H9 (cell line): ENCODE results near the gene PKP3. TPM values are rescaled to one million over a fixed set of nuclear protein-coding genes. Genes with fewer than 3 reads are reported as not detected.

Source experiments
- DNase-seq: peaks from one replicate; pipeline ENCODE4 v3.0.0-alpha.2; 2017
- H2AFZ ChIP-seq: one replicate; pipeline ENCODE4 v1.6.1; 2013; ENCODE audit warnings: mild to moderate bottlenecking, low read length, control low read depth, moderate library complexity
- H2AK5ac ChIP-seq: 2 replicates; pipeline ENCODE4 v1.6.1; 2013; ENCODE audit warnings: low read length, control low read depth, mixed read lengths; ENCODE audit not compliant: insufficient read length
- H2BK120ac ChIP-seq: one replicate; pipeline ENCODE4 v1.6.1; 2013; ENCODE audit warnings: low read depth, mild to moderate bottlenecking, low read length, control low read depth, inconsistent platforms; ENCODE audit not compliant: poor library complexity, severe bottlenecking
- H2BK12ac ChIP-seq: 2 replicates; pipeline ENCODE4 v1.6.1; 2013; ENCODE audit warnings: low read length, control low read depth, mixed read lengths, low read depth; ENCODE audit not compliant: insufficient read length
- H2BK15ac ChIP-seq: 2 replicates; pipeline ENCODE4 v1.6.1; 2013; ENCODE audit warnings: low read depth, low read length, control low read depth
- H2BK20ac ChIP-seq: one replicate; pipeline ENCODE4 v1.6.1; 2013; ENCODE audit warnings: low read depth, mild to moderate bottlenecking, low read length, control low read depth, inconsistent platforms; ENCODE audit not compliant: poor library complexity, severe bottlenecking
- H2BK5ac ChIP-seq: 2 replicates; pipeline ENCODE4 v1.6.1; 2013; ENCODE audit warnings: low read length, control low read depth, mixed read lengths; ENCODE audit not compliant: insufficient read length
- H3K14ac ChIP-seq: 2 replicates; pipeline ENCODE4 v1.6.1; 2013; ENCODE audit warnings: low read length, control low read depth; ENCODE audit not compliant: insufficient read depth
- H3K18ac ChIP-seq: 2 replicates; pipeline ENCODE4 v1.6.1; 2013; ENCODE audit warnings: low read depth, mild to moderate bottlenecking, mixed read lengths, low read length, control low read depth; ENCODE audit not compliant: insufficient read length
- H3K23ac ChIP-seq: 2 replicates; pipeline ENCODE4 v1.6.1; 2013; ENCODE audit warnings: low read length, control low read depth, mixed read lengths, low read depth; ENCODE audit not compliant: insufficient read length
- H3K23me2 ChIP-seq: 2 replicates; pipeline ENCODE4 v1.6.1; 2013; ENCODE audit warnings: low read depth, mild to moderate bottlenecking, mixed read lengths, low read length, control low read depth; ENCODE audit not compliant: insufficient read length, poor library complexity, severe bottlenecking
- H3K27ac ChIP-seq: 2 replicates; pipeline ENCODE4 v1.5.1; 2013; ENCODE audit warnings: low read length, control low read depth, mixed read lengths, low read depth; ENCODE audit not compliant: insufficient read length
- H3K27me3 ChIP-seq: 2 replicates; pipeline ENCODE4 v1.6.1; 2013; ENCODE audit warnings: low read length, control low read depth, inconsistent platforms; ENCODE audit not compliant: insufficient read depth
- H3K4ac ChIP-seq: 2 replicates; pipeline ENCODE4 v1.6.1; 2013; ENCODE audit warnings: low read depth, mild to moderate bottlenecking, control low read depth, inconsistent platforms, low read length, moderate library complexity
- H3K4me1 ChIP-seq: 2 replicates; pipeline ENCODE4 v1.6.1; 2013; ENCODE audit warnings: low read length, control low read depth, inconsistent platforms; ENCODE audit not compliant: insufficient read depth
- H3K4me2 ChIP-seq: 2 replicates; pipeline ENCODE4 v1.6.1; 2013; ENCODE audit warnings: low read length, control low read depth, mixed read lengths; ENCODE audit not compliant: insufficient read length, insufficient read depth
- H3K56ac ChIP-seq: 2 replicates; pipeline ENCODE4 v1.6.1; 2013; ENCODE audit warnings: low read depth, mild to moderate bottlenecking, mixed read lengths, low read length, control low read depth; ENCODE audit not compliant: insufficient read length
- H3K79me1 ChIP-seq: 2 replicates; pipeline ENCODE4 v1.6.1; 2013; ENCODE audit warnings: low read depth, mild to moderate bottlenecking, moderate library complexity, low read length, control low read depth, inconsistent platforms; ENCODE audit not compliant: insufficient read depth, poor library complexity, severe bottlenecking
- H3K79me2 ChIP-seq: 2 replicates; pipeline ENCODE4 v1.6.1; 2013; ENCODE audit warnings: low read length, control low read depth, inconsistent platforms; ENCODE audit not compliant: insufficient read depth
- H3K9ac ChIP-seq: 2 replicates; pipeline ENCODE4 v1.6.1; 2013; ENCODE audit warnings: low read length, control low read depth, mixed read lengths; ENCODE audit not compliant: insufficient read length; ENCODE audit errors: extremely low read depth
- H3K9me3 ChIP-seq: one replicate; pipeline ENCODE4 v1.6.1; 2013; ENCODE audit warnings: low read depth, low read length, inconsistent platforms; ENCODE audit not compliant: control insufficient read depth
- H3T11ph ChIP-seq: one replicate; pipeline ENCODE4 v1.6.1; 2013; ENCODE audit warnings: mild to moderate bottlenecking, low read length, control low read depth, inconsistent platforms
- H4K20me1 ChIP-seq: one replicate; pipeline ENCODE4 v1.6.1; 2013; ENCODE audit not compliant: control insufficient read depth, insufficient read length, insufficient read depth
- H4K5ac ChIP-seq: 2 replicates; pipeline ENCODE4 v1.6.1; 2013; ENCODE audit warnings: low read depth, mild to moderate bottlenecking, mixed read lengths, low read length, control low read depth; ENCODE audit not compliant: insufficient read length
- H4K8ac ChIP-seq: replicated peaks from 2 replicates; pipeline ENCODE4 v1.6.1; 2013; ENCODE audit warnings: low read length, control low read depth, mixed read lengths, low read depth; ENCODE audit not compliant: insufficient read length
- H4K91ac ChIP-seq: 2 replicates; pipeline ENCODE4 v1.6.1; 2013; ENCODE audit warnings: low read depth, mild to moderate bottlenecking, moderate library complexity, mixed read lengths, low read length, control low read depth; ENCODE audit not compliant: insufficient read length
- H3K27ac Mint-ChIP-seq, 3 experiments: 2 replicates in 2 of 3; 3 replicates in 1 of 3; pipeline ENCODE4 v1.8.0; 2020 to 2021; ENCODE audit warnings: mixed read lengths in 3 of 3, mild to moderate bottlenecking in 1 of 3, moderate library complexity in 1 of 3
- H3K27me3 Mint-ChIP-seq: 2 replicates; pipeline ENCODE4 v1.8.0; 2021; ENCODE audit warnings: low read depth, mild to moderate bottlenecking, moderate library complexity, mixed read lengths
- H3K36me3 Mint-ChIP-seq, 3 experiments: 2 replicates in 2 of 3; 3 replicates in 1 of 3; pipeline ENCODE4 v1.8.0; 2020 to 2021; ENCODE audit warnings: low read depth in 3 of 3, mixed read lengths in 3 of 3; ENCODE audit not compliant: insufficient read depth in 1 of 3
- H3K4me1 Mint-ChIP-seq, 2 experiments: 2 replicates each; pipeline ENCODE4 v1.8.0; 2020; ENCODE audit warnings: mixed read lengths in 2 of 2
- H3K4me3 Mint-ChIP-seq, 2 experiments: 2 replicates in 1 of 2; 3 replicates in 1 of 2; pipeline ENCODE4 v1.8.0; 2020 to 2021; ENCODE audit warnings: mild to moderate bottlenecking in 2 of 2, mixed read lengths in 2 of 2, moderate library complexity in 1 of 2
- H3K9me3 Mint-ChIP-seq, 2 experiments: 2 replicates in 1 of 2; 3 replicates in 1 of 2; pipeline ENCODE4 v1.8.0; 2020; ENCODE audit warnings: mild to moderate bottlenecking in 2 of 2, mixed read lengths in 2 of 2, moderate library complexity in 1 of 2
- WGBS: extraction: QIAGEN DNeasy Blood & Tissue Kit; methylation state at CpG from one replicate; pipeline ENCODE4 v1.1.7; 2013; ENCODE audit warnings: missing lambda C conversion rate, low lambda C conversion rate, mixed read lengths; ENCODE audit not compliant: insufficient read length; ENCODE audit errors: extremely low coverage; 5-methylcytosine and 5-hydroxymethylcytosine counted together
- total RNA-seq: library from RNA; stranded (reverse); gene quantifications from 2 replicates; pipeline ENCODE4 v1.2.1, GENCODE V29; 2021
- TF ChIP-seq, protein P1 (sequence below): fragments of 200-600 bp; sonication (generic); conservative IDR thresholded peaks from 3 replicates; pipeline ENCODE4 v1.8.0; 2021; ENCODE audit warnings: antibody characterized with exemption, mild to moderate bottlenecking

PKP3 gene
- total RNA-seq, 1 experiment from 2014 or later: 41.7 TPM

DNA sequence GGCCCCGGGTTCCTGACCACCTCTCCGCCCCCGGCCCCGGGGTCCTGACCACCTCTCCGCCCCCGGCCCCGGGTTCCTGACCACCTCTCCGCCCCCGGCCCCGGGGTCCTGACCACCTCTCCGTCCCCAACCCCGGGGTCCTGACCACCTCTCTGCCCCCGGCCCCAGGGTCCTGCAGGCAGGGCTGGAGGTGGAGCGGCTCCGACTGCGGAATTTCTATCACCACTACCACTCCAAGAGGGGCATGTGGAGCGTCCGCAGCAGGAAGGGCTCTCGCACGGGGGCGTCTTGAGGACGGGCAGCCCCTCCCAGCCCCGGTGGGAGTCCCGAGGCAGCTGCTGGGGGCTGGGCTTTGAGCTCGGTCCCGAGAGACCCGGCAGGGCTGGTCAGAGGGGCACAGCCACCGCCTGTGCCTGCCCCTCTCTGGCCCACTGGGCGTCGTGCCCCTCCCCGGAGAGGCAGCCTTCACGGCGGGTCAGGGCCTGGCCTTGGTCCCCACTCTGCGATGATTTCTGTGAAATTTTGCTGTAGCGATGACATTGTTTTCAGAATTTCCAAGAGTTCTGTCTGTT is 12.4 kb upstream of the PKP3 start:
- Histone ChIP-seq H3K4ac (no peak overlapping the region), H3K56ac (no peak overlapping the region), H2BK5ac (no peak overlapping the region), H2BK12ac (no peak overlapping the region), H3K14ac (no peak overlapping the region), H2AFZ (no peak overlapping the region), H3K9ac (no peak overlapping the region), H3K79me2 (no peaks in the 10 kb centered on the region), H4K8ac (no peak overlapping the region), H4K91ac (no peak overlapping the region), H3K4me1 (no peaks in the 10 kb centered on the region), H2AK5ac (no peak overlapping the region), H3K23ac (no peak overlapping the region), H3K4me2 (no peak overlapping the region), H3K79me1 (no peaks in the 10 kb centered on the region), H4K20me1 (no peaks in the 10 kb centered on the region), H3K27ac (no peak overlapping the region), H2BK20ac (no peak overlapping the region), H3K27me3 (no peaks in the 10 kb centered on the region), H2BK120ac (no peak overlapping the region), H4K5ac (no peak overlapping the region), H3T11ph (no peak overlapping the region), H3K18ac (no peak overlapping the region), H3K23me2 (no peaks in the 10 kb centered on the region), H3K9me3 (peaks cover 8% of the 10 kb centered on the region), H2BK15ac (no peak overlapping the region)
- Mint-ChIP-seq H3K4me1 (peaks cover 0 to 3% of the 10 kb centered on the region in 2 experiments; a peak in 1 of 4 replicates), H3K36me3 (peaks cover 22 to 41% (median 31%) of the 10 kb centered on the region in 3 experiments), H3K9me3 (peaks cover 1 to 2% of the 10 kb centered on the region in 2 experiments), H3K27me3 (no peaks in the 10 kb centered on the region), H3K27ac (peak overlapping the region in 1 of 3 experiments; percentile 54; a peak in 1 of 7 replicates), H3K4me3 (no peak overlapping the region)
- no peak for DNase-seq
- TF ChIP-seq, protein P1, sequence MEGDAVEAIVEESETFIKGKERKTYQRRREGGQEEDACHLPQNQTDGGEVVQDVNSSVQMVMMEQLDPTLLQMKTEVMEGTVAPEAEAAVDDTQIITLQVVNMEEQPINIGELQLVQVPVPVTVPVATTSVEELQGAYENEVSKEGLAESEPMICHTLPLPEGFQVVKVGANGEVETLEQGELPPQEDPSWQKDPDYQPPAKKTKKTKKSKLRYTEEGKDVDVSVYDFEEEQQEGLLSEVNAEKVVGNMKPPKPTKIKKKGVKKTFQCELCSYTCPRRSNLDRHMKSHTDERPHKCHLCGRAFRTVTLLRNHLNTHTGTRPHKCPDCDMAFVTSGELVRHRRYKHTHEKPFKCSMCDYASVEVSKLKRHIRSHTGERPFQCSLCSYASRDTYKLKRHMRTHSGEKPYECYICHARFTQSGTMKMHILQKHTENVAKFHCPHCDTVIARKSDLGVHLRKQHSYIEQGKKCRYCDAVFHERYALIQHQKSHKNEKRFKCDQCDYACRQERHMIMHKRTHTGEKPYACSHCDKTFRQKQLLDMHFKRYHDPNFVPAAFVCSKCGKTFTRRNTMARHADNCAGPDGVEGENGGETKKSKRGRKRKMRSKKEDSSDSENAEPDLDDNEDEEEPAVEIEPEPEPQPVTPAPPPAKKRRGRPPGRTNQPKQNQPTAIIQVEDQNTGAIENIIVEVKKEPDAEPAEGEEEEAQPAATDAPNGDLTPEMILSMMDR: no peak
- no CpG with 5 or more reads among the region's 35 CpGs for WGBS
